Tibial artery (tissue), 4 donors: Measurements from ENCODE around the gene ETNK2.

ENCODE experiments used
- DNase-seq, 2 donors: peaks; one replicate each; pipeline ENCODE4 v3.0.0-alpha.2; 2019
- H3K27ac ChIP-seq, 2 donors: fragments of 200-600 bp; sonication (generic) in 1 of 2; 1 replicate in 1 of 2; 2 replicates in 1 of 2; pipeline ENCODE4 v1.5.1; 2018 to 2019; ENCODE audit warnings: mild to moderate bottlenecking in 1 of 2
- H3K27me3 ChIP-seq, 2 donors: fragments of 200-600 bp; sonication (generic) in 1 of 2; one replicate each; pipeline versions ENCODE4 v1.5.1 to v1.6.0; 2016 to 2019
- H3K36me3 ChIP-seq, 3 donors: fragments of 200-600 bp; sonication (generic) in 2 of 3; one replicate each; pipeline ENCODE4 v1.5.1; 2016 to 2019; ENCODE audit warnings: mild to moderate bottlenecking in 2 of 3
- H3K4me1 ChIP-seq, 4 donors: fragments of 200-600 bp; sonication (generic) in 2 of 4; 1 replicate in 3 of 4; 2 replicates in 1 of 4; pipeline ENCODE4 v1.5.1; 2016 to 2019
- H3K4me3 ChIP-seq, 2 donors: fragments of 200-600 bp; sonication (generic) in 1 of 2; 1 replicate in 1 of 2; 2 replicates in 1 of 2; pipeline ENCODE4 v1.5.1; 2018 to 2019; ENCODE audit warnings: mild to moderate bottlenecking in 2 of 2
- H3K9me3 ChIP-seq, 3 donors: fragments of 200-600 bp; sonication (generic) in 1 of 3; one replicate each; pipeline ENCODE4 v1.5.1; 2016 to 2019
- CTCF ChIP-seq, 2 experiments: fragments of 200-600 bp in 1 of 2; fragments of 450-650 bp in 1 of 2; IDR thresholded peaks; one replicate each; pipeline ENCODE4 v1.5.1; 2017 to 2019; ENCODE audit warnings: antibody characterized with exemption in 2 of 2, mild to moderate bottlenecking in 1 of 2, moderate library complexity in 1 of 2
- intact Hi-C: fragments of 100-400 bp; cut with DNase I; formaldehyde crosslinking; loops from one replicate; pipeline ENCODE4 v1.15.0; 2023; ENCODE audit warnings: low total_unique reads

The ETNK2 gene

GRCh38 chr1:204191456-204191855 lies 39.6 kb upstream of the ETNK2 start:
- intact Hi-C loops, result no loop called here
- no peaks in the 10 kb centered on the region for H3K9me3 ChIP-seq
- H3K4me1 ChIP-seq, result peaks cover 0 to 8% (median 4%) of the 10 kb centered on the region in 4 donors
- no peak overlapping the region for H3K4me3 ChIP-seq
- DNase-seq, result no peak
- TF ChIP-seq CTCF (IDR thresholded peaks at IDR 0.05), result no peak
- H3K27me3 ChIP-seq, result peaks cover 0 to 81% of the 10 kb centered on the region in 2 donors
- H3K36me3 ChIP-seq, result no peaks in the 10 kb centered on the region
- H3K27ac ChIP-seq, result no peak overlapping the region

GRCh38 chr1:204190212-204191211 lies 38.7 kb upstream of the ETNK2 start:
- Histone ChIP-seq H3K27ac (no peak overlapping the region), H3K4me3 (peak overlapping the region; percentile 1 to 24), H3K36me3 (no peaks in the 10 kb centered on the region), H3K27me3 (peaks cover 0 to 80% of the 10 kb centered on the region in 2 donors), H3K4me1 (peaks cover 0 to 8% (median 4%) of the 10 kb centered on the region in 4 donors), H3K9me3 (no peaks in the 10 kb centered on the region)
- DNase-seq, result no peak
- intact Hi-C loops, result no loop called here
- no peak for TF ChIP-seq CTCF (IDR thresholded peaks at IDR 0.05)

- intact Hi-C loops, result no loop called here
- no peak for TF ChIP-seq CTCF (IDR thresholded peaks at IDR 0.05)
- Histone ChIP-seq H3K4me3 (no peak overlapping the region), H3K27ac (no peak overlapping the region), H3K36me3 (no peaks in the 10 kb centered on the region), H3K27me3 (peaks cover 0 to 70% of the 10 kb centered on the region in 2 donors), H3K9me3 (no peaks in the 10 kb centered on the region), H3K4me1 (peaks cover 0 to 8% (median 4%) of the 10 kb centered on the region in 4 donors)
- DNase-seq, result no peak
These were observed 37.3 kb upstream of the ETNK2 start for GRCh38 chr1:204188959-204189639.

- Histone ChIP-seq H3K4me3 (no peak overlapping the region), H3K4me1 (peaks cover 0 to 8% (median 4%) of the 10 kb centered on the region in 4 donors), H3K9me3 (no peaks in the 10 kb centered on the region), H3K27me3 (peaks cover 0 to 54% of the 10 kb centered on the region in 2 donors), H3K27ac (no peak overlapping the region), H3K36me3 (no peaks in the 10 kb centered on the region)
- intact Hi-C loops, result no loop called here
- no peak for TF ChIP-seq CTCF (IDR thresholded peaks at IDR 0.05)
- no peak for DNase-seq
These were observed 34.8 kb upstream of the ETNK2 start for GRCh38 chr1:204186597-204186996.

GRCh38 chr1:204181116-204181515 lies 29.3 kb upstream of the ETNK2 start:
- DNase-seq, result no peak
- Histone ChIP-seq H3K9me3 (no peaks in the 10 kb centered on the region), H3K27me3 (peaks cover 0 to 23% of the 10 kb centered on the region in 2 donors), H3K4me1 (no peaks in the 10 kb centered on the region), H3K27ac (no peak overlapping the region), H3K4me3 (no peak overlapping the region), H3K36me3 (no peaks in the 10 kb centered on the region)
- no peak for TF ChIP-seq CTCF (IDR thresholded peaks at IDR 0.05)
- intact Hi-C loops, result no loop called here
